ENCODE results near the gene ATP9A.
"Not testable (repeated sequence)": the region's sequence is repeated elsewhere in the genome, so short reads cannot be mapped to it uniquely, and the experiment has no call there.

ATP9A gene

GRCh38 chr20:51791626-51792025 is 23.4 kb upstream of the ATP9A start:
- no peak for DNase-seq (ENCODE audit: low spot score)

GRCh38 chr20:51790256-51790655 is 22.1 kb upstream of the ATP9A start:
- DNase-seq (ENCODE audit: low spot score), result no peak

- no peak for DNase-seq (ENCODE audit: low spot score)
Observed at GRCh38 chr20:51789434-51789833, 21.2 kb upstream of the ATP9A start.

- no peak for DNase-seq (ENCODE audit: low spot score)
Observed at GRCh38 chr20:51788822-51789221, 20.6 kb upstream of the ATP9A start.

GRCh38 chr20:51784299-51784698 is 16.1 kb upstream of the ATP9A start:
- DNase-seq (ENCODE audit: low spot score), result no peak

- not testable (repeated sequence) for DNase-seq (ENCODE audit: low spot score)
Observed at GRCh38 chr20:51778229-51778759, 10.1 kb upstream of the ATP9A start.

GRCh38 chr20:51775241-51775640 is 7.1 kb upstream of the ATP9A start:
- no peak for DNase-seq (ENCODE audit: low spot score)

- no peak for DNase-seq (ENCODE audit: low spot score)
Observed at GRCh38 chr20:51772236-51772635, 4.0 kb upstream of the ATP9A start.

GRCh38 chr20:51769976-51770615 is 1.9 kb upstream of the ATP9A start:
- no peak for DNase-seq (ENCODE audit: low spot score)

- DNase-seq (ENCODE audit: low spot score), result no peak
Observed at GRCh38 chr20:51768759-51769517, 748 bp upstream of the ATP9A start.

GRCh38 chr20:51766994-51767866 is 960 bp downstream of the ATP9A start:
- DNase-seq (ENCODE audit: low spot score), result peak; percentile 48

- not testable (repeated sequence) for DNase-seq (ENCODE audit: low spot score)
Observed at GRCh38 chr20:51765381-51765780, 2.8 kb downstream of the ATP9A start.

GRCh38 chr20:51763965-51764602 is 4.1 kb downstream of the ATP9A start:
- no peak for DNase-seq (ENCODE audit: low spot score)

GRCh38 chr20:51760905-51761546 is 7.2 kb downstream of the ATP9A start:
- DNase-seq (ENCODE audit: low spot score), result no peak

- DNase-seq (ENCODE audit: low spot score), result no peak
Observed at GRCh38 chr20:51759769-51760510, 8.2 kb downstream of the ATP9A start.

- DNase-seq (ENCODE audit: low spot score), result no peak
Observed at GRCh38 chr20:51758978-51759544, 9.1 kb downstream of the ATP9A start.

- no peak for DNase-seq (ENCODE audit: low spot score)
Observed at GRCh38 chr20:51757226-51757625, 11.0 kb downstream of the ATP9A start.

GRCh38 chr20:51756653-51757052 is 11.5 kb downstream of the ATP9A start:
- no peak for DNase-seq (ENCODE audit: low spot score)

GRCh38 chr20:51753220-51753619 is 15.0 kb downstream of the ATP9A start:
- not testable (repeated sequence) for DNase-seq (ENCODE audit: low spot score)

- DNase-seq (ENCODE audit: low spot score), result no peak
Observed at GRCh38 chr20:51752343-51752951, 15.7 kb downstream of the ATP9A start.
